Activated CD4-positive, alpha-beta memory T cell treated with anti-CD3 and anti-CD28 coated beads for 36 hours (primary cell): ENCODE results near the gene GPR152. TPM values are rescaled to one million over a fixed set of nuclear protein-coding genes. Genes with fewer than 3 reads are reported as not detected.
"Not testable (repeated sequence)": the region's sequence is repeated elsewhere in the genome, so short reads cannot be mapped to it uniquely, and the experiment has no call there.

ENCODE experiments used
- CTCF ChIA-PET: fragments of 350-600 bp; sonication (Branson Sonifier 250); formaldehyde crosslinking; loops from one replicate; lab custom pipeline; 2021; ENCODE audit warnings: antibody characterized with exemption, inconsistent platforms; lab: Charles Lee
- POLR2A ChIA-PET: fragments of 350-600 bp; sonication (Branson Sonifier 250); formaldehyde crosslinking; loops from one replicate; lab custom pipeline; 2021; ENCODE audit warnings: antibody characterized with exemption; lab: Charles Lee
- DNase-seq: peaks from one replicate; pipeline ENCODE4 v3.0.0-alpha.2; 2020
- H3K27ac Mint-ChIP-seq: one replicate; pipeline ENCODE4 v1.8.0; 2021; ENCODE audit warnings: mixed read lengths
- H3K27me3 Mint-ChIP-seq: one replicate; pipeline ENCODE4 v1.8.0; 2021; ENCODE audit warnings: mixed read lengths
- H3K36me3 Mint-ChIP-seq: one replicate; pipeline ENCODE4 v1.8.0; 2021; ENCODE audit warnings: mixed read lengths
- H3K4me1 Mint-ChIP-seq: one replicate; pipeline ENCODE4 v1.8.0; 2021; ENCODE audit warnings: low read depth, mixed read lengths
- H3K4me3 Mint-ChIP-seq: one replicate; pipeline ENCODE4 v1.8.0; 2021; ENCODE audit warnings: mild to moderate bottlenecking, mixed read lengths
- H3K9me3 Mint-ChIP-seq: one replicate; pipeline ENCODE4 v1.8.0; 2021; ENCODE audit warnings: mixed read lengths
- intact Hi-C: fragments of 100-400 bp; cut with micrococcal nuclease; formaldehyde crosslinking; loops from one replicate; pipeline ENCODE4 v1.15.1; 2023
- total RNA-seq, 2 experiments: library from RNA; stranded (reverse); gene quantifications; one replicate each; pipeline ENCODE4 v1.2.3, GENCODE V29; 2021

Gene GPR152
- total RNA-seq, 2 experiments from 2014 or later: not detected

DNA sequence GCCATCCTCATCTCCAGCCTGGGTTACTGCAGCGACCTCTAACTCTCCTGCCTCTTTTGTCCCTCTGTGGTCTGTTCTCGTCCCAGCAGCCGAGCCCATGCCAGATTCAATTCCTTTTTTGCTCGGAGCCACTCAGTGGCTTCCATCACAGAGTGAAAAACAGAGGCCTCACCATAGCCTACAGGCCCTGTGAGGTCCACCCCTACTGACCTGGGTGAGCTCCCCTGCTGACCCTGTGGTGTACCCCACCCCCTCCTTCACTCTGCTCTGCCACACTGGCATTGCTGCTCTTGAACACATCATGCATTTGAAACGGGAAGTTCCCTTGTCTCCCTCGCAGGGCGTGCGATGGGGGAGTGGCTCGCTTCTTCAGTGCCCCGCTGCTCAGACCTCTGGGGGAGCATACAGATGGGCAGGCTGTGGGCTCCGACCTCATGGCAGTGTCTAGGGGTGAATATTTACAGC, 32.4 kb upstream of the GPR152 start:
- Mint-ChIP-seq H3K27ac (peak overlapping the region; percentile 99), H3K27me3 (no peaks in the 10 kb centered on the region), H3K36me3 (peaks cover 47% of the 10 kb centered on the region), H3K4me3 (peak overlapping the region; percentile 90), H3K4me1 (peaks cover 58% of the 10 kb centered on the region), H3K9me3 (no peaks in the 10 kb centered on the region)
- intact Hi-C loops: loop anchor here (1.0 to 10.0 kb wide), 5 partner anchors 46 to 370 kb away; partner anchors contain the start of genes ANKRD13D, KDM2A and POLD4
- CTCF ChIA-PET: interaction anchor here (0.9 to 3.6 kb wide), 4 partner anchors 16 to 130 kb away, joined by 3 to 13 read pairs (median 8); partner anchors contain the start of genes PITPNM1, PPP1CA and TMEM134
- peak; percentile 88 for DNase-seq
- POLR2A ChIA-PET: interaction anchor here (0.7 to 7.2 kb wide), 10 partner anchors 16 to 84 kb away, joined by 3 to 67 read pairs (median 4); partner anchors contain the start of genes PITPNM1, PPP1CA, PTPRCAP and TMEM134

DNA sequence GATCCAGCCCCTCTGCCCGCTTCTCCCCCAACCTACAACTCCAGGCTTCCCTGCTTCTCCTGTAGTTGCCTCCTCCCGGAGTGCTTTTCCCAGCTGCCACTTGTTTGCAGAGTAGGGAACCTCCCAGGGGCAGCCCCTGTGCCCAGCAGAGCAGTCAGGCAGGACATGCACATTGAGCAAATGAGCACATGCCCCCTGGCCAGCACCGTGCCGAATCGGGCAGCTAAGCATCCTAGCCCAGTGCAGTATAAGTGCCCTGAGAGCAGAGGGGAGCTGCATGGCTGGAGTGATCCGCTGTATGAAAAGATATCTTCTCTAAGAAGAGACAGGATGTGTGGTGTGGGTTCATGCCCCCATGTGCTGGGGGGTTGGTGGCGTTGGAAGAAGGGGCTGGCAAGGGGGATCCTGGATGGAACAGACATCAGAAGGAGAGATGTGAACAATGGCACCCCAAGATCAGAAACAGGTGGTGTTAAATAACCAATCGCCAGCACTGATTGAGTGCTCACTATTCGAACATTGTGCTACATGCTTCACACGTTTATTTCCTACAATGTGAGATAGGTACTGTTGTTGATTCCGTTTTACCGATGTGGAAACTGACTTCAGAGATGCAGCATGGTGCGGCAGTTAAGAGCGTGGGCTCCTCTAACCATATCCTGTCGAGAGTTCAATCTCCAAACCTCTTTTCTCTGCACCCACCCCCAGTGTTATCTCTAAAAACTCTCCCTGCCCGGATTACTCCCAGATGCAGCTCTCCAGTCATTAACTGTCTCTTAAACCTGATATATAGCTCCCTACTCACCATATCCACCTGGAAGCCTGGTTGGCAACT, 31.5 kb upstream of the GPR152 start:
- peak; percentile 74 for DNase-seq
- ChIA-PET POLR2A (interaction anchor here (0.7 to 7.2 kb wide), 11 partner anchors 15 to 244 kb away, joined by 3 to 67 read pairs (median 5); partner anchors contain the start of genes PPP1CA, PTPRCAP, RPS6KB2 and TMEM134), CTCF (interaction anchor here (1.8 to 3.6 kb wide), 3 partner anchors 15 to 83 kb away, joined by 8 to 13 read pairs (median 9); partner anchors contain the start of genes PITPNM1, PPP1CA and TMEM134)
- no peaks in the 10 kb centered on the region for H3K27me3 Mint-ChIP-seq
- intact Hi-C loops: loop anchor here (1.0 to 10.0 kb wide), 4 partner anchors 15 to 369 kb away; partner anchors contain the start of genes KDM2A, POLD4 and TMEM134
- peak overlapping the region; percentile 99 for H3K27ac Mint-ChIP-seq
- no peaks in the 10 kb centered on the region for H3K9me3 Mint-ChIP-seq
- peaks cover 51% of the 10 kb centered on the region for H3K4me1 Mint-ChIP-seq
- peaks cover 42% of the 10 kb centered on the region for H3K36me3 Mint-ChIP-seq
- H3K4me3 Mint-ChIP-seq: peak overlapping the region; percentile 90

DNA sequence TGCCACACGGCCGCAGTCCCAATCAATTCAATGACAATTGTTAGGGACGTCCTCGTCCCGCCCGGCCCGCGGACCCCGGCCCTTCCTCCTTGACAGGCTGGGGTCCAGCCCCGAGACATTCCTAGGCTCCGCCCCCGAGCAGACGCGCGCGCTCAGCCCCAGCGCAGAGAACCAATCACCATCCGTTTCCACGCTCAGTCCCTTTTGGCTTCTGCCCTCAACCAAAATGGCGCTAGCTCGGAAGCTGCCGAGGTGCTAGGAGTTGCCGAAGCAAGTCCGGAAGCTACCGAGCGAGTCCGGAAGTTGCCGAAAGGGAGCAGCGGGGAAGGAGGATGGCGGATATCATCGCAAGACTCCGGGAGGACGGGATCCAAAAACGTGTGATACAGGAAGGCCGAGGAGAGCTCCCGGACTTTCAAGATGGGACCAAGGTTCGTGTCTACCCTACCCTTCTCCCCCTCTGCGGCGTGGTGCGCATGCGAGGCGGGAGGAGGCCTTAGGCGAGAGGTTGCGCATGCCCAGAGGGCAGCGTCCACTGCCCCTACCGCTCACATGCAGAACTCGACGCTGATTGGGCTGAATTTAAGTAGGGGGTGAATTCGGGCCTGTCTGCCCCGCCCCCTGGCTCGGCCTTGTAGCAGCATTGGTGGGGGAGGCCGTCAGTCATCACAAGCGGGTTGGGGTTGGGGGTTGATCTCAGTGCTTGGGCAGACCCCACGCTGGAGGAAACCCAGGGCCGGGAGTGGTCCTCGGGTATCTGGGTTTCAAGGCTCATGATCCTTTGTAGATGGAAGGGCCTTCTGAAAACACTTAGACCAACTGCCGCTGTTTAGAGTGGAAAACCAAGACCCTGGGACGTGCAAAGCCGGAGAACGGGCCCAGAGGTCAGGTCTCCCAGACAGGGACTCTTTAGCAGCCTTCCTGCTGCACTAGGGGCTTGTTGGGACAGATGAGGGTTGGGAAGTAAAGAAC, 30.6 kb upstream of the GPR152 start, which contains the start of gene AIP:
Gene AIP, plus strand, starts transcription at position 200 of the 972 bp plus-strand sequence. Its CDS starts 133 bp downstream, at position 333.
- Mint-ChIP-seq H3K36me3 (peaks cover 32% of the 10 kb centered on the region), H3K4me3 (peak within 1 kb of the TSS; percentile 90), H3K27ac (peak within 1 kb of the TSS; percentile 99), H3K9me3 (no peaks in the 10 kb centered on the region), H3K27me3 (no peaks in the 10 kb centered on the region), H3K4me1 (peaks cover 42% of the 10 kb centered on the region)
- intact Hi-C loops: loop anchor here (1.0 to 10.0 kb wide), 3 partner anchors 14 to 368 kb away; partner anchors contain the start of genes KDM2A and TMEM134
- peak; percentile 99 for DNase-seq
- POLR2A ChIA-PET: interaction anchor here (0.7 to 7.2 kb wide), 7 partner anchors 15 to 243 kb away, joined by 3 to 67 read pairs (median 5); partner anchors contain the start of genes PPP1CA, PTPRCAP, RPS6KB2 and TBC1D10C
- CTCF ChIA-PET: interaction anchor here (1.0 to 3.6 kb wide), 4 partner anchors 14 to 137 kb away, joined by 3 to 13 read pairs (median 6); partner anchors contain the start of genes PITPNM1 and TMEM134

DNA sequence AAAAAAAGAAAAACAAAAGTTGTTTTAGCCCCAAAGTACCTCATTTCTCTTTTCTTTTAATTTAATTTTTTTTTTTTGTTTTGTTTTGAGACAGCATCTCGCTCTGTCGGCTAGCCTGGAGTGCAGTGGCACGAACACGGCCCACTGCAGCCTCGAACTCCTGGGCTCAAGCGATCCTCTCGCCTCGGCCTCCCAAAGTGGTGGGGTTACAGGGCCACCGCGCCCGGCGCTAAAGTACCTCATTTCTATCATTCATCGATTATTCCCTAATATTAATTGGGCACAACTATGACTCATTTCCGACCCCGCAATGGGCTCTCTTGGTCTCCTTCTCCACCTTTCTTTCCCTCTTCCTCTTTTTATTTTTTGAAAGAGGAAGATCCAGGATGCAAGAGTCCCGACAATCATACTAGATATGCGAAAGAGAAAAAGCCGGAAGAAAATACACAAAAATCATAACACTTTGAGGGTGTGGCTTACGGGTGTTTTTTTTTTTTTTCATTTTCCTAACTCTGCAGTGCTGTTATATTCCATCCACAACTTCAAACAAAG, 29.8 kb upstream of the GPR152 start:
- CTCF ChIA-PET: interaction anchor here (0.7 to 3.6 kb wide), 5 partner anchors 14 to 137 kb away, joined by 3 to 13 read pairs (median 4); partner anchors contain the start of genes PITPNM1 and TMEM134
- DNase-seq: peak; percentile 33
- Mint-ChIP-seq H3K4me1 (peaks cover 34% of the 10 kb centered on the region), H3K4me3 (peak overlapping the region; percentile 90), H3K27me3 (no peaks in the 10 kb centered on the region), H3K36me3 (peaks cover 26% of the 10 kb centered on the region), H3K9me3 (no peaks in the 10 kb centered on the region), H3K27ac (peak overlapping the region; percentile 99)
- POLR2A ChIA-PET: interaction anchor here (0.7 to 7.2 kb wide), 4 partner anchors 14 to 81 kb away, joined by 3 to 67 read pairs (median 6); partner anchors contain the start of genes PPP1CA, PTPRCAP, TBC1D10C and TMEM134
- intact Hi-C loops: loop anchor here (1.0 to 10.0 kb wide), 2 partner anchors 18 to 368 kb away; partner anchors contain the start of gene KDM2A

DNA sequence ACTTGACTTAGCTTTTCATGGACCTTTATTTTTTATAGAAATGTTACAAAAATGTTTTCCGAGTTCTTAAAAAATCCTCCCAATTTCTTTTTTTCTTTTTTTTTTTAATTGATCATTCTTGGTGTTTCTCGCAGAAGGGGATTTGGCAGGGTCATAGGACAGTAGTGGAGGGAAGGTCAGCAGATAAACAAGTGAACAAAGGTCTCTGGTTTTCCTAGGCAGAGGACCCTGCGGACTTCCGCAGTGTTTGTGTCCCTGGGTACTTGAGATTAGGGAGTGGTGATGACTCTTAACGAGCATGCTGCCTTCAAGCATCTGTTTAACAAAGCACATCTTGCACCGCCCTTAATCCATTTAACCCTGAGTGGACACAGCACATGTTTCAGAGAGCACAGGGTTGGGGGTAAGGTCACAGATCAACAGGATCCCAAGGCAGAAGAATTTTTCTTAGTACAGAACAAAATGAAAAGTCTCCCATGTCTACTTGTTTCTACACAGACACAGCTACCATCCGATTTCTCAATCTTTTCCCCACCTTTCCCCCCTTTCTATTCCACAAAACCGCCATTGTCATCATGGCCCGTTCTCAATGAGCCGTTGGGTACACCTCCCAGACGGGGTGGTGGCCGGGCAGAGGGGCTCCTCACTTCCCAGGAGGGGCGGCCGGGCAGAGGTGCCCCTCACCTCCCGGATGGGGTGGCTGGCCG, 25.0 kb upstream of the GPR152 start:
- H3K4me3 Mint-ChIP-seq, H3K9me3 Mint-ChIP-seq, H3K4me1 Mint-ChIP-seq, DNase-seq, H3K36me3 Mint-ChIP-seq, intact Hi-C loops, CTCF ChIA-PET, H3K27me3 Mint-ChIP-seq, H3K27ac Mint-ChIP-seq: not testable (repeated sequence)
- POLR2A ChIA-PET: interaction anchor here (0.6 kb wide), 1 partner anchor 64 kb away, joined by 3 read pairs; no protein-coding TSS in a partner anchor

DNA sequence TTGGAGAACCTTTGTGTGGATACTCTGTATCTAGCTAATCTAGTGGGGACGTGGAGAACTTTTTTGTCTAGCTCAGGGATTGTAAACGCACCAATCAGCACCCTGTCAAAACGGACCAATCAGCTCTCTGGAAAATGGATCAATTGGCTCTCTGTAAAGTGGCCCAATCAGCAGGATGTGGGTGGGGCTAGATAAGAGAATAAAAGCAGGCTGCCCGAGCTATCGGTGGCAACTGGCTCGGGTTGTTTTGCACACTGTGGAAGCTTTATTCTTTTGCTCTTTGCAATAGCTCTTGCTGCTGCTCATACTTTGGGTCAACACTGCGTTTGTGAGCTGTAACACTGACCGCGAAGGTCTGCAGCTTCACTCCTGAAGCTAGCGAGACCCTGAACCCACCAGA, 24.2 kb upstream of the GPR152 start:
- H3K9me3 Mint-ChIP-seq, H3K36me3 Mint-ChIP-seq, CTCF ChIA-PET, H3K27me3 Mint-ChIP-seq, H3K27ac Mint-ChIP-seq, H3K4me1 Mint-ChIP-seq, H3K4me3 Mint-ChIP-seq, intact Hi-C loops, DNase-seq: not testable (repeated sequence)
- POLR2A ChIA-PET: interaction anchor here (0.6 kb wide), 1 partner anchor 63 kb away, joined by 3 read pairs; no protein-coding TSS in a partner anchor

DNA sequence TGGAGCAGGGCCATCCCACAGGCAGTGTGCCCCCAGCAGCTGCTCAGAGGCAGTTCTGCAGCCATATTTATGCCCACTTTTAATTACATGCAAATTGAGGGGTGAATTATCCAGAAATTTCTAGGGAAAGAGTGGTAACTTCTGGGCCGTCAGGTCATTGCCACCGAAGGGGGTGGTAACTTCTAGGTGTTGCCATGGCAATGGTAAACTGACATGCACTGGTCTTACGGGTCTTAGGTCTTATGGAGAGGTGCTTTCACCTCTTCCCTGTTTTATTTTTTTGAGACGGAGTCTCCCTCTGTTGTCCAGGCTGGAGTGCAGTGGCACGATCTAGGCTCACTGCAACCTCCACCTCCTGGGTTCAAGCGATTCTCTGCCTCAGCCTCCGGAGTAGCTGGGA, 20.4 kb upstream of the GPR152 start:
- H3K27me3 Mint-ChIP-seq: no peaks in the 10 kb centered on the region
- POLR2A ChIA-PET: no interaction called here
- H3K9me3 Mint-ChIP-seq: no peaks in the 10 kb centered on the region
- intact Hi-C loops: no loop called here
- CTCF ChIA-PET: no interaction called here
- H3K4me3 Mint-ChIP-seq: no peak overlapping the region
- H3K27ac Mint-ChIP-seq: no peak overlapping the region
- peaks cover 10% of the 10 kb centered on the region for H3K4me1 Mint-ChIP-seq
- no peak for DNase-seq
- no peaks in the 10 kb centered on the region for H3K36me3 Mint-ChIP-seq

DNA sequence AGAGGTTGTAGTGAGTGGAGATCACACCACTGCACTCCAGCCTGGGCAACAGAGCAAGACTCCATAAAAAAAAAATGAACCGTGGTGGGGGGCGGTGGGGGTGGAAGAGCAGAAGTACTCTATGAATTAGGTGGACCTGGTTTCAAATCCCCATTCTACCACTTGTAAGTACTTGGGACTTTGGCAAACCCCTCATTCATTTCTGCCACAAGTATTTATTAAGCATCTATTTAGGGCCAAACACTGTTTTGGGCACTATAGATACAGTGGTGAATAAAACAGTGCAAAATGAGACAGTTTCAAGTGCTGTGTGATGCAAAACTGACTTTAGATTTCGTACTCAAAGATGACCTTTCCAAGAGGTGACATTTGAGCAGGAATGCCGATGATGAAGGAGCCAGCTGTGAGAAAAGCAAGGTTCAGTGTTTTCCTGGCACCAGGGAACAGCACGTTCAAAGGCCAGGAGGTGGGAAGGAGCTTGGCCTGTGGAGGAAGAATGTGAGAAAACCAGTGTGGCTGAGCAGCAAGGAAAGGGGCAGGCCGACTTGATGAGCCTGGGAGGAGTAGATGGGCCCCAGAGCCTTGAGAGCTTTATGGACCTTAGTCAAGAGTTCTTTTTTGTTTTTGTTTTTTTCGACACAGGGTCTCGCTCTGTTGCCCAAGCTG, 17.9 kb upstream of the GPR152 start:
- H3K4me1 Mint-ChIP-seq: peaks cover 26% of the 10 kb centered on the region
- H3K36me3 Mint-ChIP-seq: peaks cover under 1% of the 10 kb centered on the region
- H3K27me3 Mint-ChIP-seq: no peaks in the 10 kb centered on the region
- CTCF ChIA-PET: no interaction called here
- POLR2A ChIA-PET: interaction anchor here (4.3 kb wide), 1 partner anchor 16 kb away, joined by 35 read pairs; no protein-coding TSS in a partner anchor
- no peak overlapping the region for H3K27ac Mint-ChIP-seq
- no peak for DNase-seq
- intact Hi-C loops: no loop called here
- H3K4me3 Mint-ChIP-seq: peak overlapping the region; percentile 2
- H3K9me3 Mint-ChIP-seq: no peaks in the 10 kb centered on the region

DNA sequence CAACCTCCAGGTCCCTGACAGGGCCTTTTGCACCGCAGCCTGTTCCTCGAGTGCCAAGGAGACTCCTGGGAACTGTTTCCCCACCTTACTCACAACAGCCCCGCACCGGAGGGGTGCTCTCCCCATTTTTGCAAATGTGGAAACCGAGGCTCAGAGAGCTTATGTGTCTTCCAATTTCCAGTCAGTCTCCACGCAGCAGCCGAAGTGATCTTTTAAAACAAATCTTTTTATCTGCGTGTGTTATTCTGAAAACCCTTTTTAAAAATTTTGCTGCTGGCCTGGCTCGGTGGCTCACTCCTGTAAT, 16.9 kb upstream of the GPR152 start:
- DNase-seq: no peak
- ChIA-PET POLR2A (interaction anchor here (1.5 to 4.3 kb wide), 4 partner anchors 17 to 61 kb away, joined by 3 to 35 read pairs (median 14); partner anchors contain the start of gene PTPRCAP), CTCF (interaction anchor here (1.5 to 2.5 kb wide), 4 partner anchors 15 to 87 kb away, joined by 4 to 17 read pairs (median 10); partner anchors contain the start of genes AIP and PPP1CA)
- Mint-ChIP-seq H3K4me3 (peak overlapping the region; percentile 75), H3K9me3 (no peaks in the 10 kb centered on the region), H3K27me3 (no peaks in the 10 kb centered on the region), H3K36me3 (peaks cover 5% of the 10 kb centered on the region), H3K4me1 (peaks cover 30% of the 10 kb centered on the region), H3K27ac (peak overlapping the region; percentile 77)
- intact Hi-C loops: loop anchor here (1.0 to 5.0 kb wide), 5 partner anchors 14 to 67 kb away; partner anchors contain the start of genes AIP and RPS6KB2
